Body of pancreas (tissue), 4 donors: Measurements from ENCODE around the gene TNIK.

ENCODE experiments used
- CTCF ChIP-seq, 7 experiments: fragments of 450-650 bp in 4 of 7; fragments of 200-600 bp in 3 of 7; sonication (generic) in 3 of 7; IDR thresholded peaks; one replicate each; pipeline ENCODE4 v1.5.1; 2016 to 2019; ENCODE audit warnings: antibody characterized with exemption in 7 of 7
- POLR2A ChIP-seq, 3 donors: fragments of 450-650 bp; IDR thresholded peaks; one replicate each; pipeline ENCODE4 v1.6.1; 2016; ENCODE audit warnings: antibody characterized with exemption in 3 of 3, mild to moderate bottlenecking in 2 of 3

DNA sequence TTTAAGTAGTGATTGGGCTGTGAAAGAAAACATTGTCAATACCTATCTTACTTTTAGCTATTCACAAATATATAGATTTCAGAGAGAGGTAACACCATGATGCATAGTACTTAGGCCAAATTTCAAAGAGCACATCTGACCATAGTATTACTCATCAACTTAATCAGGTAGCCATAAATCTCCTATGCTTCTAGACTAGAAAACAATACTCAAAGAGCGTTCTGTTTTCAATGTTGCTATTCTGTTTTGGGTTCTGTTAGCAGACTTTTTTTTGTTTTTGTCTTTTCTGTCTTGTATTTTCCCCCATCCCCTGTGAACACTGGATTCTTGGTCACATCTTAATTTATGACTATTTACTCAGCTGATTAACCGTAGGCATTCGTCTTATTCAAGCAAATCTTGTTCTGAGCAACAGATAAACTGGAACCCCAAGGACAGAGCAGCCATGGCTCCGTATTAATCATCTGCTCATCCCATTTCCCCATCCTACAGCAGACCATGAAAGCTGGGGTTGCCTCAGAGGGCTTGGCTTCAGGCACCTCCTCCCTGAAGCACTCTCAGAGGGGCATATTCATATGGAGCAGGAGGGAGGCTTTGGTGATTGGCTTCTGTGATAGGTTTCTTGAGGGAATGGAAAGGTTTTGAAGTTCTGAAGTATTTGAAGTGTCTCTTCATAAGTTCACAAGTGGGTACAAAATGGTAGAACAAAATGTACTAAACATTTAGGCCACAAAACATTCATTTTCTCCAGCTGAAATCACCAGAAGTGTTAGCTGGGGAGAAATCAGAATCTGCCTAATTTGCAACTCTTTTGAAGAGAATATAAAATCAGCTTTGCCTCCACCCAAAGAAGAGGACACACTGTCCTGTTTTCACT is 105.3 kb downstream of the TNIK start:
- no peak for TF ChIP-seq CTCF (IDR thresholded peaks at IDR 0.05)
- TF ChIP-seq POLR2A (IDR thresholded peaks at IDR 0.05) = no peak
